HepG2 (cell line): ENCODE results near the gene CAPN9. TPM values are rescaled to one million over a fixed set of nuclear protein-coding genes. Genes with fewer than 3 reads are reported as not detected.
A peak's percentile ranks its signal among the peaks of the same experiment; 100 is the strongest.

Source experiments
- BHLHE40 ChIP-seq: IDR thresholded peaks from 2 replicates; pipeline ENCODE4 v1.6.1; 2011; ENCODE audit warnings: low read length, improper control_type of control experiment
- BRCA1 ChIP-seq: sonication (generic); formaldehyde crosslinking; IDR thresholded peaks from 2 replicates; pipeline ENCODE4 v1.4.0; 2020; ENCODE audit warnings: missing genetic modification reagents
- CHCHD3 ChIP-seq: sonication (generic); formaldehyde crosslinking; IDR thresholded peaks from 2 replicates; pipeline ENCODE4 v1.8.0; 2022; ENCODE audit warnings: mild to moderate bottlenecking, missing genetic modification reagents, moderate library complexity
- CREBL2 ChIP-seq: sonication (generic); formaldehyde crosslinking; IDR thresholded peaks from 2 replicates; pipeline ENCODE4 v1.8.1; 2023; ENCODE audit warnings: missing genetic modification reagents, mild to moderate bottlenecking, borderline replicate concordance
- ELF4 ChIP-seq: sonication (generic); formaldehyde crosslinking; IDR thresholded peaks from 2 replicates; pipeline ENCODE4 v1.5.0; 2020; ENCODE audit warnings: missing genetic modification reagents, mild to moderate bottlenecking, moderate library complexity, borderline replicate concordance
- ETS1 ChIP-seq: sonication (generic); formaldehyde crosslinking; IDR thresholded peaks from 2 replicates; pipeline ENCODE4 v1.4.0; 2020; ENCODE audit warnings: missing genetic modification reagents
- FOSL1 ChIP-seq: sonication (generic); formaldehyde crosslinking; IDR thresholded peaks from 2 replicates; pipeline ENCODE4 v1.9.0; 2021; ENCODE audit warnings: missing genetic modification reagents, borderline replicate concordance
- HIVEP1 ChIP-seq: sonication (generic); formaldehyde crosslinking; IDR thresholded peaks from 2 replicates; pipeline ENCODE4 v1.4.0; 2020; ENCODE audit warnings: mild to moderate bottlenecking, missing genetic modification reagents
- KAT2B ChIP-seq: fragments of 150-350 bp; IDR thresholded peaks from 2 replicates; pipeline ENCODE4 v1.6.1; 2014; ENCODE audit warnings: low read depth, low read length, borderline replicate concordance
- KDM6A ChIP-seq: IDR thresholded peaks from 2 replicates; pipeline ENCODE4 v1.6.1; 2016; ENCODE audit warnings: low read depth
- KLF12 ChIP-seq: sonication (generic); formaldehyde crosslinking; IDR thresholded peaks from 2 replicates; pipeline ENCODE4 v1.4.0; 2020; ENCODE audit warnings: missing genetic modification reagents, borderline replicate concordance
- MYC ChIP-seq: sonication (generic); formaldehyde crosslinking; IDR thresholded peaks from 2 replicates; pipeline ENCODE4 v1.9.0; 2021; ENCODE audit warnings: missing genetic modification reagents, borderline replicate concordance
- NKX3-1 ChIP-seq: sonication (generic); formaldehyde crosslinking; IDR thresholded peaks from 2 replicates; pipeline ENCODE4 v1.5.0; 2020; ENCODE audit warnings: missing genetic modification reagents
- ONECUT2 ChIP-seq: sonication (generic); formaldehyde crosslinking; IDR thresholded peaks from 2 replicates; pipeline ENCODE4 v1.4.0; 2020; ENCODE audit warnings: missing genetic modification reagents
- RFX1 ChIP-seq: fragments of 450-650 bp; IDR thresholded peaks from 2 replicates; pipeline ENCODE4 v1.6.1; 2017
- SMAD3 ChIP-seq: sonication (generic); formaldehyde crosslinking; IDR thresholded peaks from 2 replicates; pipeline ENCODE4 v1.4.0; 2020; ENCODE audit warnings: missing genetic modification reagents
- SYNCRIP ChIP-seq: fragments of 200-400 bp; formaldehyde crosslinking; IDR thresholded peaks from 2 replicates; pipeline ENCODE4 v1.6.1; 2018; ENCODE audit warnings: mild to moderate bottlenecking, low read depth, low read length; ENCODE audit not compliant: insufficient read depth
- TEAD3 ChIP-seq: optimal IDR thresholded peaks from 2 replicates; pipeline ENCODE3; 2016; ENCODE audit warnings: borderline replicate concordance
- ZNF24 ChIP-seq: fragments of 450-650 bp; IDR thresholded peaks from 2 replicates; pipeline ENCODE4 v1.6.1; 2017; ENCODE audit warnings: antibody characterized with exemption, mild to moderate bottlenecking
- ZNF253 ChIP-seq: sonication (generic); formaldehyde crosslinking; IDR thresholded peaks from 2 replicates; pipeline ENCODE4 v1.8.0; 2022; ENCODE audit warnings: mild to moderate bottlenecking, missing genetic modification reagents, borderline replicate concordance
- ZNF260 ChIP-seq: sonication (generic); formaldehyde crosslinking; IDR thresholded peaks from 2 replicates; pipeline ENCODE4 v1.4.0; 2020; ENCODE audit warnings: missing genetic modification reagents, low read depth, mild to moderate bottlenecking, borderline replicate concordance
- ZNF451 ChIP-seq: sonication (generic); formaldehyde crosslinking; IDR thresholded peaks from 2 replicates; pipeline ENCODE4 v1.5.0; 2020; ENCODE audit warnings: mild to moderate bottlenecking, missing genetic modification reagents
- ZNF572 ChIP-seq: sonication (generic); formaldehyde crosslinking; IDR thresholded peaks from 2 replicates; pipeline ENCODE4 v1.5.1; 2020; ENCODE audit warnings: mild to moderate bottlenecking, missing genetic modification reagents
- ZNF605 ChIP-seq: sonication (generic); formaldehyde crosslinking; IDR thresholded peaks from 2 replicates; pipeline ENCODE4 v1.8.0; 2022; ENCODE audit warnings: mild to moderate bottlenecking, missing genetic modification reagents
- ZNF672 ChIP-seq: sonication (generic); formaldehyde crosslinking; IDR thresholded peaks from 2 replicates; pipeline ENCODE4 v1.8.1; 2022; ENCODE audit warnings: missing genetic modification reagents
- ZNF777 ChIP-seq: sonication (generic); formaldehyde crosslinking; IDR thresholded peaks from 2 replicates; pipeline ENCODE4 v1.4.0; 2020; ENCODE audit warnings: missing genetic modification reagents
- ZNF839 ChIP-seq: sonication (generic); formaldehyde crosslinking; IDR thresholded peaks from 2 replicates; pipeline ENCODE4 v1.4.0; 2020; ENCODE audit warnings: missing genetic modification reagents, mild to moderate bottlenecking, borderline replicate concordance
- ZNF841 ChIP-seq: sonication (generic); formaldehyde crosslinking; IDR thresholded peaks from 2 replicates; pipeline ENCODE4 v1.8.1; 2023; ENCODE audit warnings: missing genetic modification reagents, borderline replicate concordance
- ZNF850 ChIP-seq: sonication (generic); formaldehyde crosslinking; conservative IDR thresholded peaks from 2 replicates; pipeline ENCODE4 v1.9.0; 2021; ENCODE audit warnings: mild to moderate bottlenecking, missing genetic modification reagents
- polyA plus RNA-seq, 8 experiments: library from polyadenylated mRNA; depleted of rRNA in 3 of 8; stranded (reverse) in 7 of 8; unstranded in 1 of 8; fragments of >200 nt; fragmentation: Illumina TruSeq in 4 of 8; extraction: Trizol in 4 of 8; gene quantifications; 2 replicates each; pipeline versions ENCODE4 v1.2.1 to v1.2.3, GENCODE V29; 2011 to 2016; ENCODE audit warnings: low read depth in 4 of 8, missing spikeins in 1 of 8, mixed read lengths in 1 of 8; ENCODE audit not compliant: insufficient read depth in 1 of 8
- total RNA-seq, 5 experiments: library from RNA; depleted of rRNA; stranded (reverse); fragments of >200 nt; fragmentation: Illumina TruSeq; extraction: Trizol; gene quantifications; 2 replicates each; pipeline ENCODE4 v1.2.3, GENCODE V29; 2016; ENCODE audit warnings: low read depth in 1 of 5
- TF ChIP-seq, protein P1 (sequence below): sonication (generic); formaldehyde crosslinking; IDR thresholded peaks from 2 replicates; pipeline ENCODE4 v1.4.0; 2020; ENCODE audit warnings: missing genetic modification reagents

Gene CAPN9
- total and polyA plus RNA-seq, 2 of the 13 experiments (the other 11 are each of a cell fraction or from before 2014, with no cell fraction given) = 0.04 to 0.31 TPM

DNA sequence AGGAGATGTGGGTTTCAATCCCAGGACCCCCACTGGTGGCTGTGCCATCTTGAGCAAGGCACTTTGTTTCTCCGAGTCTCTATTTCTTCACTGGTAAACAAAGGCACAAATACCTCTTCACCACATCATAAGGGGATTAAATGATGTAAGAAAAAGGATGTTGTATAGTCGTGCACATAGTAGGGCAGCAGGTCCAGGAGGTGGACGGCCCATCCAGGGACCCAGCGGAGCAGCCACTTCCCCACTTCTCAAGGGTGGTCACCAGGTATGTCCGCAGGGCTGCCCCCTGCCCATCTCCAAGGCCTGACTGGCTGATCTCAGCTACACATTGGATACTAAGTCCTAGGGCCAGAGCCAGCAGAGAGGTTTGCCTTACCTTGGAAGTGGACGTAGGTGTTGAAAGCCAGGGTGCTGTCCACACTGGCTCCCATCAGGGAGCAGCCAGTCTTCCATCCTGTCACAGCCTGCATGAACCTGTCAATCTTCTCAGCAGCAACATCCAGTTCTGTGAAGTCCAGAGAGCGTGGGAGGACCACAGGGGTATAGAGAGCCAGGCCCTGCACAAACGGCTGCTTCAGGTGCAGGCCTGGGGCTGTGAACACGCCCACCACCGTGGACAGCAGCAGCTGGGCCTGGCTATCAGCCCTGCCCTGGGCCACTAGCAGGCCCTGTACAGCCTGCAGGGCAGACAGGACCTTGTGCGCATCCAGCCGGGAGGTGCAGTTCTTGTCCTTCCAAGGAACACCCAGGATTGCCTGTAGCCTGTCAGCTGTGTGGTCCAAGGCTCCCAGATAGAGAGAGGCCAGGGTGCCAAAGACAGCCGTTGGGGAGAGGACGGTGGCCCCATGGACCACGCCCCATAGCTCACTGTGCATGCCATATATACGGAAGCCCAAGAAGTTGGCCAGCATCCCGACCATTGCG lies 37.3 kb upstream of the CAPN9 start (continued):
- TF ChIP-seq ZNF260 (CRISPR knock-in tag) (no peak), KDM6A (CRISPR knock-in tag) (no peak), MYC (CRISPR knock-in tag) (no peak), ZNF605 (CRISPR knock-in tag) (no peak), CHCHD3 (no peak), NKX3-1 (CRISPR knock-in tag) (no peak), BHLHE40 (no peak), CREBL2 (no peak), ZNF451 (CRISPR knock-in tag) (no peak), KAT2B (no peak), ZNF672 (CRISPR knock-in tag) (no peak), ZNF572 (no peak), FOSL1 (CRISPR knock-in tag) (no peak), BRCA1 (CRISPR knock-in tag) (0 out of 2 replicates have a peak, but pooled peaks have one; percentile 29), ELF4 (CRISPR knock-in tag) (no peak), SMAD3 (CRISPR knock-in tag) (0 out of 2 replicates have a peak, but pooled peaks have one; percentile 10), ZNF777 (no peak), ZNF839 (CRISPR knock-in tag) (no peak), ZNF24 (no peak), ONECUT2 (CRISPR knock-in tag) (no peak), ZNF841 (CRISPR knock-in tag) (no peak), RFX1 (no peak), SYNCRIP (no peak), ZNF850 (CRISPR knock-in tag) (no peak), ZNF253 (CRISPR knock-in tag) (no peak), HIVEP1 (CRISPR knock-in tag) (peak; percentile 40), ETS1 (CRISPR knock-in tag) (no peak), TEAD3 (CRISPR knock-in tag) (no peak), KLF12 (CRISPR knock-in tag) (peak; percentile 84; the same call in 1 of the 2 replicates)
- TF ChIP-seq, protein P1, sequence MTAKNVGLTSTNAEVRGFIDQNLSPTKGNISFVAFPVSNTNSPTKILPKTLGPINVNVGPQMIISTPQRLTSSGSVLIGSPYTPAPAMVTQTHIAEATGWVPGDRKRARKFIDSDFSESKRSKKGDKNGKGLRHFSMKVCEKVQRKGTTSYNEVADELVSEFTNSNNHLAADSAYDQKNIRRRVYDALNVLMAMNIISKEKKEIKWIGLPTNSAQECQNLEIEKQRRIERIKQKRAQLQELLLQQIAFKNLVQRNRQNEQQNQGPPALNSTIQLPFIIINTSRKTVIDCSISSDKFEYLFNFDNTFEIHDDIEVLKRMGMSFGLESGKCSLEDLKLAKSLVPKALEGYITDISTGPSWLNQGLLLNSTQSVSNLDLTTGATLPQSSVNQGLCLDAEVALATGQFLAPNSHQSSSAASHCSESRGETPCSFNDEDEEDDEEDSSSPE = no peak
